GM18951 (cell line): ENCODE results near the gene CXCR4.

Experiments
- POLR2A ChIP-seq: IDR thresholded peaks from 4 replicates; pipeline ENCODE4 v1.6.1; 2011; ENCODE audit warnings: mild to moderate bottlenecking; ENCODE audit not compliant: insufficient read length, insufficient read depth; ENCODE audit errors: extremely low read depth
- in situ Hi-C: fragments of 300-500 bp; cut with MboI; formaldehyde crosslinking; loops from one replicate; pipeline ENCODE4 v1.12.0; 2022; ENCODE audit warnings: low sequenced_read_pairs, mixed read lengths, inconsistent platforms; ENCODE audit not compliant: unreplicated experiment

The CXCR4 gene

GRCh38 chr2:136128905-136129304 is 11.0 kb upstream of the CXCR4 start:
- TF ChIP-seq POLR2A: no peak
- in situ Hi-C loops: no loop called here

GRCh38 chr2:136128366-136128765 is 10.4 kb upstream of the CXCR4 start:
- no peak for TF ChIP-seq POLR2A
- in situ Hi-C loops: no loop called here

- no peak for TF ChIP-seq POLR2A
- in situ Hi-C loops: no loop called here
These were observed 9.4 kb upstream of the CXCR4 start for GRCh38 chr2:136127356-136127755.

- TF ChIP-seq POLR2A: no peak
- in situ Hi-C loops: no loop called here
These were observed 8.5 kb upstream of the CXCR4 start for GRCh38 chr2:136126421-136126926.

- TF ChIP-seq POLR2A: no peak
- in situ Hi-C loops: no loop called here
These were observed 8.1 kb upstream of the CXCR4 start for GRCh38 chr2:136126021-136126420.

- in situ Hi-C loops: no loop called here
These were observed 7.3 kb upstream of the CXCR4 start for GRCh38 chr2:136125236-136125635.

GRCh38 chr2:136124805-136125204 is 6.9 kb upstream of the CXCR4 start:
- TF ChIP-seq POLR2A: no peak
- in situ Hi-C loops: no loop called here

More at GRCh38 chr2:136125236-136125635, 7.3 kb upstream of the CXCR4 start:
- no peak for TF ChIP-seq POLR2A

- TF ChIP-seq POLR2A: no peak
- in situ Hi-C loops: no loop called here
These were observed 4.7 kb upstream of the CXCR4 start for GRCh38 chr2:136122661-136123060.

GRCh38 chr2:136121204-136121910 is 3.4 kb upstream of the CXCR4 start:
- in situ Hi-C loops: no loop called here
- no peak for TF ChIP-seq POLR2A

- in situ Hi-C loops: no loop called here
- TF ChIP-seq POLR2A: no peak
These were observed 2.0 kb upstream of the CXCR4 start for GRCh38 chr2:136119717-136120675.

GRCh38 chr2:136118819-136119716 is 1.1 kb upstream of the CXCR4 start:
- no peak for TF ChIP-seq POLR2A
- in situ Hi-C loops: no loop called here

- in situ Hi-C loops: no loop called here
- no peak for TF ChIP-seq POLR2A
These were observed 533 bp downstream of the CXCR4 start for GRCh38 chr2:136117391-136117841.
